GM12892 (cell line): ENCODE results near the gene ALAS2.

Experiments
- DNase-seq: peaks from one replicate; pipeline ENCODE4 v3.0.0; 2011; ENCODE audit not compliant: insufficient read length
- FAIRE-seq: peaks from 2 replicates; lab custom pipeline; 2011; peaks lifted over from hg19 to GRCh38; lab: Jason Lieb, UNC
- POLR2A ChIP-seq: IDR thresholded peaks from 2 replicates; pipeline ENCODE4 v1.6.1; 2011; ENCODE audit warnings: low read depth, low read length, control low read depth
- POLR2AphosphoS5 ChIP-seq: IDR thresholded peaks from 2 replicates; pipeline ENCODE4 v1.6.1; 2011; ENCODE audit warnings: low read depth, low read length, control low read depth
- TAF1 ChIP-seq: IDR thresholded peaks from 2 replicates; pipeline ENCODE4 v1.6.1; 2011; ENCODE audit warnings: low read depth, mild to moderate bottlenecking, control low read depth, low read length, borderline replicate concordance

The ALAS2 gene

GRCh38 chrX:54961750-54962149, 69.0 kb downstream of the ALAS2 start:
- no peak for TF ChIP-seq POLR2A
- no peak for TF ChIP-seq POLR2AphosphoS5
- no peak for TF ChIP-seq TAF1
- DNase-seq = no peak
- no peak for FAIRE-seq
